ENCODE data around the gene PHETA2. TPM values are rescaled to one million over a fixed set of nuclear protein-coding genes. Genes with fewer than 3 reads are reported as not detected.

PHETA2 gene
- total RNA-seq, 3 donors from 2014 or later (not counting 1 experiment from before 2014, with no cell fraction given), result 1.2 to 2.3 (median 1.8) TPM

DNA sequence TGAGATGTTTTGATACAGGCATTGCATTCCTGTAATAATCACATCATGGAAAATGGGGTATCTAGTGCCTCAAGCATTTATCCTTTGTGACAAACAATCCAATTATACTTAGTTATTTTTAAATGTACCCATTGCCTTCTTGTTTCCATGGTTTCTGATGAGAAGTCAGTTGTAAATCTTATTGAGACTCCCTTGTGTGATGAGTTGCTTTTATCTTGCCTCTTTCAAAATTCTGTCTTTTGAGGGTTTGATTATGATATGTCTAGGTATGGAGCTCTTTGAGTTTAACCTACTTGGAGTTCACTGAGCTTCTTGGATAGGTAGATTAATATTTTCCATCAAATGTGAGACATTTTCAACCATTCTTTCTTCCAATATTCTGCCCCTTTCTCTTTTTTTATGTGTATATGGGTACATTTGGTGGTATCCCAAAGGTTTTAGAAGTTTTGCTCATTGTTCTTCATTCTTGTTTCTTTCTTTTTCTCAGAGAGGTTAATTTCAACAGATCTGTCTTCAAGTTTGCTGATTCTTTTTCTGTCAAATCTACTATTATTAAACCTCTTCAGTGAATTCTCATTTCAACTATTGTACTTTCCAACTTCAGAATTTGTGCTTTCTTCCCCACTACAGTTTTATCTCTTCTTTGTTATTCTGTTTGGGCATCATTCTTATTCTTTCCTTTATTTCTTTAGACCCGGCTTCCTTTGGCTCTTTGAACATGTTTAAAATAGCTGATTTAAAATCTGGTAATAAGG, 17.1 kb upstream of the PHETA2 start:
- Mint-ChIP-seq H3K4me3 (no peak overlapping the region), H3K27me3 (ENCODE audit: low read depth in 2 of 2) (no peaks in the 10 kb centered on the region), H3K36me3 (peaks cover 22% of the 10 kb centered on the region), H3K4me1 (no peaks in the 10 kb centered on the region), H3K9me3 (peaks cover 7 to 9% of the 10 kb centered on the region in 2 donors), H3K27ac (no peak overlapping the region)
- Histone ChIP-seq H3K27ac (ENCODE audit: low read length) (no peak overlapping the region), H3K9me3 (ENCODE audit: control insufficient read depth, insufficient read depth, low read length) (no peaks in the 10 kb centered on the region), H3K27me3 (ENCODE audit: control insufficient read depth, insufficient read depth, low read length) (no peaks in the 10 kb centered on the region), H3K4me1 (ENCODE audit: control insufficient read depth, insufficient read depth, low read length) (no peaks in the 10 kb centered on the region), H3K4me3 (ENCODE audit: low read length) (no peak overlapping the region), H3K36me3 (ENCODE audit: control insufficient read depth, insufficient read depth, low read length) (peaks cover 20% of the 10 kb centered on the region)
- WGBS (ENCODE audit: insufficient coverage), result no CpG with 5 or more reads among the region's 1 CpG
- no peak for ATAC-seq
- DNase-seq, result no peak
- intact Hi-C loops (cut with micrococcal nuclease), result no loop called here
- TF ChIP-seq, protein P1, sequence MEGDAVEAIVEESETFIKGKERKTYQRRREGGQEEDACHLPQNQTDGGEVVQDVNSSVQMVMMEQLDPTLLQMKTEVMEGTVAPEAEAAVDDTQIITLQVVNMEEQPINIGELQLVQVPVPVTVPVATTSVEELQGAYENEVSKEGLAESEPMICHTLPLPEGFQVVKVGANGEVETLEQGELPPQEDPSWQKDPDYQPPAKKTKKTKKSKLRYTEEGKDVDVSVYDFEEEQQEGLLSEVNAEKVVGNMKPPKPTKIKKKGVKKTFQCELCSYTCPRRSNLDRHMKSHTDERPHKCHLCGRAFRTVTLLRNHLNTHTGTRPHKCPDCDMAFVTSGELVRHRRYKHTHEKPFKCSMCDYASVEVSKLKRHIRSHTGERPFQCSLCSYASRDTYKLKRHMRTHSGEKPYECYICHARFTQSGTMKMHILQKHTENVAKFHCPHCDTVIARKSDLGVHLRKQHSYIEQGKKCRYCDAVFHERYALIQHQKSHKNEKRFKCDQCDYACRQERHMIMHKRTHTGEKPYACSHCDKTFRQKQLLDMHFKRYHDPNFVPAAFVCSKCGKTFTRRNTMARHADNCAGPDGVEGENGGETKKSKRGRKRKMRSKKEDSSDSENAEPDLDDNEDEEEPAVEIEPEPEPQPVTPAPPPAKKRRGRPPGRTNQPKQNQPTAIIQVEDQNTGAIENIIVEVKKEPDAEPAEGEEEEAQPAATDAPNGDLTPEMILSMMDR (IDR thresholded peaks at IDR 0.05), result no peak

DNA sequence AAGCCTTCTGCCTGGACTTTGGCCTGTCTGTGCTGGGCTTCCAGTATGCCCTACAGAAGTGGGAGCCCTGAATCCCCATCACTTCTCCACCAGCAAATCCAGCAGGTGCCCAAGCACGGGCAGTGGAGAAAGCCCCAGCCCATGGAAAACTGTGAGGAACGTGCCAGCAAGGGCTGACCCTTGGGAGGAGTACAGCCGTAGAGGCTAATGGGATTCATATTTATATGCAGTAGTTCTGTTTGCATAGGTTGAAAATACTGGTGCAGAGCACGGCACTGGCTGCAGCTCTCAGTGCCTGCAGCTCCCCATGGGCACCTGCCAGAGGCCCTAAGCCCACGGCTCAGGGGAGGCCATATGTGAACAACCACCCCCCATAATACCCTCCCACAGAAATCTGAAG, 13.6 kb upstream of the PHETA2 start:
- H3K9me3 ChIP-seq (ENCODE audit: control insufficient read depth, insufficient read depth, low read length), result no peaks in the 10 kb centered on the region
- TF ChIP-seq, protein P1 (IDR thresholded peaks at IDR 0.05), result no peak
- H3K27me3 Mint-ChIP-seq (ENCODE audit: low read depth in 2 of 2), result no peaks in the 10 kb centered on the region
- H3K36me3 ChIP-seq (ENCODE audit: control insufficient read depth, insufficient read depth, low read length), result peaks cover 30% of the 10 kb centered on the region
- ATAC-seq (no peak), DNase-seq (no peak)
- H3K36me3 Mint-ChIP-seq, result peaks cover 22% of the 10 kb centered on the region
- WGBS (ENCODE audit: insufficient coverage), result 99% methylated on average over 5 of the region's 5 CpGs
- no peak overlapping the region for H3K4me3 Mint-ChIP-seq
- no peak overlapping the region for H3K4me3 ChIP-seq (ENCODE audit: low read length)
- no peaks in the 10 kb centered on the region for H3K4me1 ChIP-seq (ENCODE audit: control insufficient read depth, insufficient read depth, low read length)
- peaks cover 7 to 9% of the 10 kb centered on the region in 2 donors for H3K9me3 Mint-ChIP-seq
- no peak overlapping the region for H3K27ac ChIP-seq (ENCODE audit: low read length)
- H3K27ac Mint-ChIP-seq, result no peak overlapping the region
- intact Hi-C loops (cut with micrococcal nuclease), result no loop called here
- H3K27me3 ChIP-seq (ENCODE audit: control insufficient read depth, insufficient read depth, low read length), result no peaks in the 10 kb centered on the region
- no peaks in the 10 kb centered on the region for H3K4me1 Mint-ChIP-seq

DNA sequence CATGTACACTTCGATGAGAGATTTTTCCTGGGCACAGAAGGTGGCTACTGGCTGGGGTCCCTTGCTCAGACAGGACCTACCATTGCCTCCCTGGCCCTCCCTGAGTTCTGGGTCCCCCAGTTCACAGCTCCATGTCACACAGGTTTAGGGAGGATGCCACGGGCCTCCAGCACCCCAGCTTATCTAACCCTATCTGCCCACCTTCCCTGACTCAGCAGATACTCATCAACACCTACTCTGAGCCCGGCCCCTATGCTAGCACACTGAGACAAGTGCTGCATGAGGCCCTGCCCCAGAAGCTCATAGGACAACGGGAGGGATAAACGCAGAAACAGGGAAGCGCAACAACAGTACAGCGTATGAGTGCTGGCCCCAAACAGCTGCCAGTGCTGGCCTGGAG, 13.0 kb upstream of the PHETA2 start:
- H3K9me3 Mint-ChIP-seq, result peaks cover 6 to 7% of the 10 kb centered on the region in 2 donors
- no peak for DNase-seq

More for the DNA sequence above, 13.0 kb upstream of the PHETA2 start:
- Histone ChIP-seq H3K27me3 (ENCODE audit: control insufficient read depth, insufficient read depth, low read length) (no peaks in the 10 kb centered on the region), H3K36me3 (ENCODE audit: control insufficient read depth, insufficient read depth, low read length) (peaks cover 33% of the 10 kb centered on the region), H3K4me1 (ENCODE audit: control insufficient read depth, insufficient read depth, low read length) (no peaks in the 10 kb centered on the region), H3K27ac (ENCODE audit: low read length) (no peak overlapping the region), H3K9me3 (ENCODE audit: control insufficient read depth, insufficient read depth, low read length) (no peaks in the 10 kb centered on the region), H3K4me3 (ENCODE audit: low read length) (no peak overlapping the region)
- H3K4me1 Mint-ChIP-seq, result no peaks in the 10 kb centered on the region
- intact Hi-C loops (cut with micrococcal nuclease), result no loop called here
- no peak overlapping the region for H3K27ac Mint-ChIP-seq
- no peak for ATAC-seq
- H3K4me3 Mint-ChIP-seq, result no peak overlapping the region
- TF ChIP-seq, protein P1 (IDR thresholded peaks at IDR 0.05), result no peak
- 96% methylated on average over 7 of the region's 7 CpGs for WGBS (ENCODE audit: insufficient coverage)
- H3K36me3 Mint-ChIP-seq, result peaks cover 22% of the 10 kb centered on the region
- no peaks in the 10 kb centered on the region for H3K27me3 Mint-ChIP-seq (ENCODE audit: low read depth in 2 of 2)

Data from natural killer cell (primary cell).